Esophagus muscularis mucosa (tissue), 3 donors: ENCODE results near the gene GC.

Source experiments
- POLR2A ChIP-seq: fragments of 450-650 bp; IDR thresholded peaks from one replicate; pipeline ENCODE4 v1.6.1; 2017; ENCODE audit warnings: antibody characterized with exemption, moderate library complexity, mild to moderate bottlenecking, low read depth
- TF ChIP-seq, protein P1 (sequence below), 3 experiments: fragments of 200-600 bp in 2 of 3; fragments of 450-650 bp in 1 of 3; sonication (generic) in 2 of 3; IDR thresholded peaks; one replicate each; pipeline ENCODE4 v1.5.1; 2017 to 2019; ENCODE audit warnings: antibody characterized with exemption in 3 of 3, mild to moderate bottlenecking in 2 of 3, moderate library complexity in 1 of 3

DNA sequence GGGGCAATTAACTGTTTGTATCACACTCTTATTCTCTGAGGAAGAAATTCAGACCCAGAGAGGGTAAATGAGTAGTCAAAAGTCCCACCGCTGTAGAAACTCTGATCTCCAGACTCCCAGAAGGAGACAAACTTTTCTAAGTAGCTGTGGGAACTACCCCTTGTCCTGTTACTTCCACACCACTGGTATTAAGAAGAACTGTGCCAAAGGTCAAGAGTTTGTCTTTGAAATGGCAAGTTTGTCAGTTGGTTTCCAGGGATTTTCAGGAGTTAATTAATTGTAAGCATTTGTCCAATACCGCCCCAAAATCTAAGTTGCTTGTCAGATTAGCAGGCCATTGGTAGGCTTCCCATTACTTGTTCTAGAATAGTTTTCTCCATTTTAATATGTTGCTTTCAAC lies 85.7 kb downstream of the GC start:
- TF ChIP-seq, protein P1, sequence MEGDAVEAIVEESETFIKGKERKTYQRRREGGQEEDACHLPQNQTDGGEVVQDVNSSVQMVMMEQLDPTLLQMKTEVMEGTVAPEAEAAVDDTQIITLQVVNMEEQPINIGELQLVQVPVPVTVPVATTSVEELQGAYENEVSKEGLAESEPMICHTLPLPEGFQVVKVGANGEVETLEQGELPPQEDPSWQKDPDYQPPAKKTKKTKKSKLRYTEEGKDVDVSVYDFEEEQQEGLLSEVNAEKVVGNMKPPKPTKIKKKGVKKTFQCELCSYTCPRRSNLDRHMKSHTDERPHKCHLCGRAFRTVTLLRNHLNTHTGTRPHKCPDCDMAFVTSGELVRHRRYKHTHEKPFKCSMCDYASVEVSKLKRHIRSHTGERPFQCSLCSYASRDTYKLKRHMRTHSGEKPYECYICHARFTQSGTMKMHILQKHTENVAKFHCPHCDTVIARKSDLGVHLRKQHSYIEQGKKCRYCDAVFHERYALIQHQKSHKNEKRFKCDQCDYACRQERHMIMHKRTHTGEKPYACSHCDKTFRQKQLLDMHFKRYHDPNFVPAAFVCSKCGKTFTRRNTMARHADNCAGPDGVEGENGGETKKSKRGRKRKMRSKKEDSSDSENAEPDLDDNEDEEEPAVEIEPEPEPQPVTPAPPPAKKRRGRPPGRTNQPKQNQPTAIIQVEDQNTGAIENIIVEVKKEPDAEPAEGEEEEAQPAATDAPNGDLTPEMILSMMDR (IDR thresholded peaks at IDR 0.05) = no peak
- TF ChIP-seq POLR2A = no peak
